Measurements from ENCODE around the gene DTL.

Gene DTL

GRCh38 chr1:212129781-212130180, 94.2 kb downstream of the DTL start:
- no peak for DNase-seq

- no peak for DNase-seq
Observed at GRCh38 chr1:212132025-212132424, 96.5 kb downstream of the DTL start.

- DNase-seq, result no peak
Observed at GRCh38 chr1:212133319-212133718, 97.8 kb downstream of the DTL start.

- no peak for DNase-seq
Observed at GRCh38 chr1:212135166-212135565, 99.6 kb downstream of the DTL start.

GRCh38 chr1:212137854-212138253, 102.3 kb downstream of the DTL start:
- DNase-seq, result no peak

GRCh38 chr1:212138457-212138856, 102.9 kb downstream of the DTL start:
- DNase-seq, result no peak

GRCh38 chr1:212139526-212140135, 104.1 kb downstream of the DTL start:
- no peak for DNase-seq

- no peak for DNase-seq
Observed at GRCh38 chr1:212141404-212141803, 105.9 kb downstream of the DTL start.

GRCh38 chr1:212142883-212143530, 107.5 kb downstream of the DTL start:
- no peak for DNase-seq

GRCh38 chr1:212147581-212148033, 112.1 kb downstream of the DTL start:
- no peak for DNase-seq

GRCh38 chr1:212149566-212149965, 114.0 kb downstream of the DTL start:
- no peak for DNase-seq

- DNase-seq, result no peak
Observed at GRCh38 chr1:212152308-212152693, 116.8 kb downstream of the DTL start.

GRCh38 chr1:212152869-212153268, 117.3 kb downstream of the DTL start:
- no peak for DNase-seq

GRCh38 chr1:212153635-212154034, 118.1 kb downstream of the DTL start:
- no peak for DNase-seq

Measured in HCEC 1CT (cell line).